ENCODE data around the gene ECI2.
A peak's percentile ranks its signal among the peaks of the same experiment; 100 is the strongest.
"Not testable (repeated sequence)": the region's sequence is repeated elsewhere in the genome, so short reads cannot be mapped to it uniquely, and the experiment has no call there.

The ECI2 gene

GRCh38 chr6:4136354-4136831 is 1.0 kb upstream of the ECI2 start:
- no peak for DNase-seq

GRCh38 chr6:4135665-4136353 is 434 bp upstream of the ECI2 start:
- peak; percentile 65 for DNase-seq

GRCh38 chr6:4133941-4134838 is 1.2 kb downstream of the ECI2 start:
- DNase-seq: no peak

- no peak for DNase-seq
These were observed 4.9 kb downstream of the ECI2 start for GRCh38 chr6:4130357-4130987.

- DNase-seq: no peak
These were observed 5.9 kb downstream of the ECI2 start for GRCh38 chr6:4129446-4129845.

GRCh38 chr6:4128748-4129147 is 6.6 kb downstream of the ECI2 start:
- no peak for DNase-seq

GRCh38 chr6:4128072-4128471 is 7.3 kb downstream of the ECI2 start:
- no peak for DNase-seq

GRCh38 chr6:4125933-4126864 is 9.2 kb downstream of the ECI2 start:
- DNase-seq: no peak

- DNase-seq: no peak
These were observed 9.9 kb downstream of the ECI2 start for GRCh38 chr6:4125500-4125899.

GRCh38 chr6:4124351-4124750 is 11.0 kb downstream of the ECI2 start:
- no peak for DNase-seq

- DNase-seq: no peak
These were observed 19.6 kb downstream of the ECI2 start for GRCh38 chr6:4115741-4116140.

- no peak for DNase-seq
These were observed 21.3 kb downstream of the ECI2 start for GRCh38 chr6:4114123-4114522.

- no peak for DNase-seq
These were observed 21.7 kb downstream of the ECI2 start for GRCh38 chr6:4113649-4114048.

- DNase-seq: no peak
These were observed 23.0 kb downstream of the ECI2 start for GRCh38 chr6:4112366-4112765.

GRCh38 chr6:4109363-4109815 is 26.0 kb downstream of the ECI2 start:
- DNase-seq: not testable (repeated sequence)

GRCh38 chr6:4108561-4109093 is 26.7 kb downstream of the ECI2 start:
- no peak for DNase-seq

- DNase-seq: no peak
These were observed 27.5 kb downstream of the ECI2 start for GRCh38 chr6:4107873-4108272.

- DNase-seq: no peak
These were observed 29.3 kb downstream of the ECI2 start for GRCh38 chr6:4105980-4106536.

GRCh38 chr6:4103929-4104328 is 31.4 kb downstream of the ECI2 start:
- no peak for DNase-seq

- no peak for DNase-seq
These were observed 32.6 kb downstream of the ECI2 start for GRCh38 chr6:4102687-4103244.

GRCh38 chr6:4101298-4101697 is 34.1 kb downstream of the ECI2 start:
- no peak for DNase-seq
